Keratinocyte (primary cell): ENCODE measurements around the gene NXPH4. TPM values are rescaled to one million over a fixed set of nuclear protein-coding genes. Genes with fewer than 3 reads are reported as not detected.

ENCODE experiments used
- DNase-seq: peaks from one replicate; pipeline ENCODE4 v3.0.0-alpha.2; 2011; ENCODE audit warnings: low read depth, missing footprints, low spot score
- FAIRE-seq: peaks from 2 replicates; lab custom pipeline; 2011; peaks lifted over from hg19 to GRCh38; lab: Jason Lieb, UNC
- H2AFZ ChIP-seq: 2 replicates; pipeline ENCODE4 v1.6.0; 2012; ENCODE audit warnings: low read length, control low read depth, inconsistent platforms; ENCODE audit not compliant: control insufficient read depth
- H3K27ac ChIP-seq: 2 replicates; pipeline ENCODE4 v1.5.1; 2011; ENCODE audit warnings: low read length; ENCODE audit not compliant: control insufficient read depth, insufficient read depth
- H3K27me3 ChIP-seq: 3 replicates; pipeline ENCODE4 v1.6.0; 2011; ENCODE audit warnings: low read length; ENCODE audit not compliant: control insufficient read depth, insufficient read depth; ENCODE audit errors: extremely low read depth
- H3K36me3 ChIP-seq, 2 experiments: 2 replicates in 1 of 2; 3 replicates in 1 of 2; pipeline ENCODE4 v1.5.1; 2011; ENCODE audit warnings: low read length in 2 of 2, mild to moderate bottlenecking in 1 of 2; ENCODE audit not compliant: control insufficient read depth in 2 of 2, insufficient read depth in 2 of 2; ENCODE audit errors: extremely low read depth in 1 of 2
- H3K4me1 ChIP-seq: 3 replicates; pipeline ENCODE4 v1.5.1; 2011; ENCODE audit warnings: low read length; ENCODE audit not compliant: control insufficient read depth, insufficient read depth; ENCODE audit errors: extremely low read depth
- H3K4me2 ChIP-seq: 3 replicates; pipeline ENCODE4 v1.6.0; 2011; ENCODE audit warnings: low read depth, low read length; ENCODE audit not compliant: control insufficient read depth, insufficient read depth; ENCODE audit errors: extremely low read depth
- H3K4me3 ChIP-seq, 3 experiments: fragments of 200-600 bp in 1 of 3; sonication (generic) in 1 of 3; 2 replicates in 2 of 3; 3 replicates in 1 of 3; pipeline ENCODE4 v1.5.1; 2011 to 2016; ENCODE audit warnings: low read length in 3 of 3, mild to moderate bottlenecking in 3 of 3, control low read depth in 2 of 3, inconsistent platforms in 1 of 3, low read depth in 1 of 3, mixed read lengths in 1 of 3, mixed run types in 1 of 3, moderate library complexity in 1 of 3; ENCODE audit not compliant: control insufficient read depth in 2 of 3, insufficient read depth in 2 of 3; ENCODE audit errors: extremely low read depth in 1 of 3
- H3K79me2 ChIP-seq: 2 replicates; pipeline ENCODE4 v1.6.0; 2012; ENCODE audit warnings: low read length; ENCODE audit not compliant: control insufficient read depth, insufficient read depth
- H3K9ac ChIP-seq: 3 replicates; pipeline ENCODE4 v1.6.0; 2011; ENCODE audit warnings: low read length; ENCODE audit not compliant: control insufficient read depth, insufficient read depth; ENCODE audit errors: extremely low read depth
- H3K9me1 ChIP-seq: 3 replicates; pipeline ENCODE4 v1.6.0; 2011; ENCODE audit warnings: low read length; ENCODE audit not compliant: control insufficient read depth, insufficient read depth; ENCODE audit errors: extremely low read depth
- H3K9me3 ChIP-seq: 2 replicates; pipeline ENCODE4 v1.5.1; 2012; ENCODE audit warnings: low read depth, low read length; ENCODE audit not compliant: control insufficient read depth
- H4K20me1 ChIP-seq: 3 replicates; pipeline ENCODE4 v1.6.0; 2011; ENCODE audit warnings: low read length; ENCODE audit not compliant: control insufficient read depth, insufficient read depth; ENCODE audit errors: extremely low read depth
- EZH2 ChIP-seq: IDR thresholded peaks from one replicate; pipeline ENCODE4 v1.6.1; 2012; ENCODE audit warnings: inconsistent platforms, mild to moderate bottlenecking, low read length, moderate library complexity
- dilution Hi-C: fragments of 300-500 bp; cut with MboI; formaldehyde crosslinking; loops from one replicate; pipeline ENCODE4 v1.7.0; 2020; ENCODE audit warnings: low sequenced_read_pairs; ENCODE audit not compliant: extremely low pct_ligation_motif_present
- polyA plus RNA-seq, 5 experiments: library from polyadenylated mRNA; depleted of rRNA in 3 of 5; stranded (reverse) in 3 of 5; stranded (forward) in 1 of 5; unstranded in 1 of 5; fragments of >200 nt; gene quantifications; 1 replicate in 1 of 5; 2 replicates in 3 of 5; 3 replicates in 1 of 5; pipeline versions ENCODE4 v1.2.1 to v1.2.3, GENCODE V29; 2011 to 2012; ENCODE audit warnings: missing spikeins in 2 of 5, low read depth in 1 of 5, low replicate concordance in 1 of 5
- TF ChIP-seq, protein P1 (sequence below), 3 experiments: IDR thresholded peaks in 1 of 3; conservative IDR thresholded peaks in 1 of 3; optimal IDR thresholded peaks in 1 of 3; 2 replicates in 2 of 3; 3 replicates in 1 of 3; pipeline versions ENCODE3 to v1.5.1; 2011; ENCODE audit warnings: low read length in 3 of 3, mild to moderate bottlenecking in 3 of 3, moderate library complexity in 2 of 3, control low read depth in 1 of 3, inconsistent platforms in 1 of 3; ENCODE audit not compliant: insufficient read depth in 2 of 3; ENCODE audit errors: extremely low read depth in 1 of 3

Gene NXPH4
- polyA plus RNA-seq, 1 donor (not counting 4 experiments of a cell fraction or from before 2014, with no cell fraction given): 0.97 TPM

- Histone ChIP-seq H3K4me2 (no peak overlapping the region), H3K9ac (no peak overlapping the region), H3K4me3 (no peak overlapping the region), H3K9me3 (no peaks in the 10 kb centered on the region), H2AFZ (no peak overlapping the region), H3K36me3 (peaks cover 0 to 46% of the 10 kb centered on the region in 2 experiments), H3K27ac (no peak overlapping the region), H3K9me1 (no peaks in the 10 kb centered on the region), H3K27me3 (no peaks in the 10 kb centered on the region), H3K4me1 (no peaks in the 10 kb centered on the region), H3K79me2 (no peaks in the 10 kb centered on the region), H4K20me1 (no peaks in the 10 kb centered on the region)
- no peak for DNase-seq
- dilution Hi-C loops: no loop called here
- no peak for FAIRE-seq
- TF ChIP-seq EZH2: no peak
- TF ChIP-seq, protein P1, sequence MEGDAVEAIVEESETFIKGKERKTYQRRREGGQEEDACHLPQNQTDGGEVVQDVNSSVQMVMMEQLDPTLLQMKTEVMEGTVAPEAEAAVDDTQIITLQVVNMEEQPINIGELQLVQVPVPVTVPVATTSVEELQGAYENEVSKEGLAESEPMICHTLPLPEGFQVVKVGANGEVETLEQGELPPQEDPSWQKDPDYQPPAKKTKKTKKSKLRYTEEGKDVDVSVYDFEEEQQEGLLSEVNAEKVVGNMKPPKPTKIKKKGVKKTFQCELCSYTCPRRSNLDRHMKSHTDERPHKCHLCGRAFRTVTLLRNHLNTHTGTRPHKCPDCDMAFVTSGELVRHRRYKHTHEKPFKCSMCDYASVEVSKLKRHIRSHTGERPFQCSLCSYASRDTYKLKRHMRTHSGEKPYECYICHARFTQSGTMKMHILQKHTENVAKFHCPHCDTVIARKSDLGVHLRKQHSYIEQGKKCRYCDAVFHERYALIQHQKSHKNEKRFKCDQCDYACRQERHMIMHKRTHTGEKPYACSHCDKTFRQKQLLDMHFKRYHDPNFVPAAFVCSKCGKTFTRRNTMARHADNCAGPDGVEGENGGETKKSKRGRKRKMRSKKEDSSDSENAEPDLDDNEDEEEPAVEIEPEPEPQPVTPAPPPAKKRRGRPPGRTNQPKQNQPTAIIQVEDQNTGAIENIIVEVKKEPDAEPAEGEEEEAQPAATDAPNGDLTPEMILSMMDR (optimal IDR thresholded peaks at IDR 0.05 in 1 of 3, IDR thresholded peaks at IDR 0.05 in 1 of 3, conservative IDR thresholded peaks at IDR 0.05 in 1 of 3; ENCODE audit: extremely low read depth in 1 of 3, insufficient read depth in 2 of 3, low read length in 3 of 3): no peak
Measured at GRCh38 chr12:57192920-57193319, 23.7 kb upstream of the NXPH4 start.

- H3K79me2 ChIP-seq: no peaks in the 10 kb centered on the region
- H4K20me1 ChIP-seq: no peaks in the 10 kb centered on the region
- no peaks in the 10 kb centered on the region for H3K4me1 ChIP-seq
- H3K4me3 ChIP-seq: no peak overlapping the region
- no peak for FAIRE-seq
- H3K4me2 ChIP-seq: no peak overlapping the region
- H3K9ac ChIP-seq: no peak overlapping the region
- H3K9me3 ChIP-seq: no peaks in the 10 kb centered on the region
- dilution Hi-C loops: no loop called here
- no peak for TF ChIP-seq EZH2
- TF ChIP-seq, protein P1 (optimal IDR thresholded peaks at IDR 0.05 in 1 of 3, IDR thresholded peaks at IDR 0.05 in 1 of 3, conservative IDR thresholded peaks at IDR 0.05 in 1 of 3; ENCODE audit: extremely low read depth in 1 of 3, insufficient read depth in 2 of 3, low read length in 3 of 3): no peak
- H3K36me3 ChIP-seq: peaks cover 0 to 49% of the 10 kb centered on the region in 2 experiments
- H3K27ac ChIP-seq: no peak overlapping the region
- no peak for DNase-seq
- H3K27me3 ChIP-seq: no peaks in the 10 kb centered on the region
- no peak overlapping the region for H2AFZ ChIP-seq
- no peaks in the 10 kb centered on the region for H3K9me1 ChIP-seq
Measured at GRCh38 chr12:57193706-57194245, 22.8 kb upstream of the NXPH4 start.
